Measurements from ENCODE around the gene WDR36. TPM values are rescaled to one million over a fixed set of nuclear protein-coding genes. Genes with fewer than 3 reads are reported as not detected.
"Not testable (repeated sequence)": the region's sequence is repeated elsewhere in the genome, so short reads cannot be mapped to it uniquely, and the experiment has no call there.

WDR36 gene
- total RNA-seq, 6 donors from 2014 or later = 5.8 to 29.8 (median 21.1) TPM

DNA sequence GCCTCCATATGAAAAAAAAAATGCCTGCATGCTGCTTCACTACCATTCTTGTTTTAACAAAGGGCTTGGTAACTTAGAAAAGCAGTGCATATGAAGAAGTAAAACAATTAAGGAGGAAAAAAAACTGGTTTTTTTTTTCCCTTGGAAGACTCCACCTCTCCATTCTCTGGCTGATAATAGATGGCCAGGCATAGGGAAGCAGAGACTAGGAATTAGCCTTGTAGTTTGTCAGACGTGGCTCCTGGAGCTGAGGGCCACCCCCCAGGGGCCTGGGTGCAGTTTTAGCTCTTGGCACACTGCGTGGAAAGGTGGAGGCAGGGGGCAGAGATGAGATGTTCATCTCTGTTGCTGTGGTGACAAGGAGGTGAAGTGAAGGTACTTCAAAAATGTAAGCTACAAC, 42.7 kb downstream of the WDR36 start:
- 72 to 73% methylated on average over 2 of the region's 2 CpGs for WGBS, 2 donors
- H3K27me3 ChIP-seq = no peaks in the 10 kb centered on the region
- ATAC-seq (ENCODE audit: low FRiP score in 2 of 2) = no peak
- H3K4me1 ChIP-seq = no peaks in the 10 kb centered on the region
- no peaks in the 10 kb centered on the region for H3K9me3 ChIP-seq
- H3K36me3 ChIP-seq = no peaks in the 10 kb centered on the region
- H3K27ac ChIP-seq = no peak overlapping the region
- H3K4me3 ChIP-seq = no peak overlapping the region
- TF ChIP-seq, protein P1, sequence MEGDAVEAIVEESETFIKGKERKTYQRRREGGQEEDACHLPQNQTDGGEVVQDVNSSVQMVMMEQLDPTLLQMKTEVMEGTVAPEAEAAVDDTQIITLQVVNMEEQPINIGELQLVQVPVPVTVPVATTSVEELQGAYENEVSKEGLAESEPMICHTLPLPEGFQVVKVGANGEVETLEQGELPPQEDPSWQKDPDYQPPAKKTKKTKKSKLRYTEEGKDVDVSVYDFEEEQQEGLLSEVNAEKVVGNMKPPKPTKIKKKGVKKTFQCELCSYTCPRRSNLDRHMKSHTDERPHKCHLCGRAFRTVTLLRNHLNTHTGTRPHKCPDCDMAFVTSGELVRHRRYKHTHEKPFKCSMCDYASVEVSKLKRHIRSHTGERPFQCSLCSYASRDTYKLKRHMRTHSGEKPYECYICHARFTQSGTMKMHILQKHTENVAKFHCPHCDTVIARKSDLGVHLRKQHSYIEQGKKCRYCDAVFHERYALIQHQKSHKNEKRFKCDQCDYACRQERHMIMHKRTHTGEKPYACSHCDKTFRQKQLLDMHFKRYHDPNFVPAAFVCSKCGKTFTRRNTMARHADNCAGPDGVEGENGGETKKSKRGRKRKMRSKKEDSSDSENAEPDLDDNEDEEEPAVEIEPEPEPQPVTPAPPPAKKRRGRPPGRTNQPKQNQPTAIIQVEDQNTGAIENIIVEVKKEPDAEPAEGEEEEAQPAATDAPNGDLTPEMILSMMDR (IDR thresholded peaks at IDR 0.05) = no peak
- TF ChIP-seq POLR2AphosphoS5 (IDR thresholded peaks at IDR 0.05) (no peak), EP300 (IDR thresholded peaks at IDR 0.05) (no peak), POLR2A (IDR thresholded peaks at IDR 0.05) (no peak)
- DNase-seq = no peak

DNA sequence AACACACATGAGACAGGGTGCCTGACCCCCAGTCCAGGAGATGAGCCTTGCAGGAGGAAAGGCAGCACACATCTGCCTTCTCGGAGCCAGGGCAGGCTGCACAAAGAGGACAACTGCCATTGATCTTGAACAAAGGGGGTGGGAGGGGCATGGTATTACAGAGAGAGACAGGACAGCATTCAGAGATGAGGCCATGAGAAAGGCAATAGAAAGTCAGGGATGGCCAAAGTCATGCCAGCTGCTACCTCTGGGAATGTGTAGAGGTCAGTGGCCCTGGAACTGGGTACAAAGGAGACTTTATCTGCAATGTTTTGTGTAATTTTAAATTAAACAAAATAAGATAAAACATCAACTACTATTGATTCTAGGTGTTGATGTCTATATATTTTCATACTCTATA, 43.2 kb downstream of the WDR36 start:
- H3K27ac ChIP-seq = no peak overlapping the region
- TF ChIP-seq, protein P1 (IDR thresholded peaks at IDR 0.05) = no peak
- TF ChIP-seq POLR2A (IDR thresholded peaks at IDR 0.05) (no peak), POLR2AphosphoS5 (IDR thresholded peaks at IDR 0.05) (no peak), EP300 (IDR thresholded peaks at IDR 0.05) (no peak)
- no peak overlapping the region for H3K4me3 ChIP-seq
- 80 to 89% methylated on average over 1 of the region's 1 CpG for WGBS, 2 donors
- ATAC-seq (ENCODE audit: low FRiP score in 2 of 2) = no peak
- H3K9me3 ChIP-seq = no peaks in the 10 kb centered on the region
- no peaks in the 10 kb centered on the region for H3K4me1 ChIP-seq
- no peak for DNase-seq
- no peaks in the 10 kb centered on the region for H3K27me3 ChIP-seq
- no peaks in the 10 kb centered on the region for H3K36me3 ChIP-seq

DNA sequence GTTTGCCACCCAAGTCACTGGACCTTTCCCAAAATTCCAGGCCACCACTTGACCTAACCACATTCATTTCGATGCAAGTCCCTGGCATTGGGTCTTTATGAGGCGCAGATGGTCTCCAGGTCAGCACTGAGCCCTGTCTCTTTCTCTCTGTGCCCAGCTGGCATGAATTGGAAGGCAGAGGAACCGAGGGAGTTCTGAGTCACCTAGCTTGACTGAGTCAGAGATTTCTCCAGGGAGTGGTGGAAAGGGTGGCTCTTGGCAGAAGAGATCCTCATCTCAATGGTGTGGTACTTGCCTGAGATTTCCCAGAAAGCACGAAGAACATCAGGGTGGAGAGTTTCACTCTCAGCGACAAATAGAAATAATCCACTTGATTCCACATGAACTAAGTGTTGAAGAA, 43.8 kb downstream of the WDR36 start:
- Histone ChIP-seq H3K27me3 (no peaks in the 10 kb centered on the region), H3K36me3 (no peaks in the 10 kb centered on the region), H3K9me3 (no peaks in the 10 kb centered on the region), H3K4me3 (no peak overlapping the region), H3K27ac (no peak overlapping the region), H3K4me1 (no peaks in the 10 kb centered on the region)
- WGBS, 2 donors = 91% methylated on average over 5 of the region's 5 CpGs
- DNase-seq (no peak), ATAC-seq (ENCODE audit: low FRiP score in 2 of 2) (no peak)
- no peak for TF ChIP-seq POLR2A (IDR thresholded peaks at IDR 0.05)
- TF ChIP-seq POLR2AphosphoS5 (IDR thresholded peaks at IDR 0.05) = no peak
- TF ChIP-seq EP300 (IDR thresholded peaks at IDR 0.05) = no peak

DNA sequence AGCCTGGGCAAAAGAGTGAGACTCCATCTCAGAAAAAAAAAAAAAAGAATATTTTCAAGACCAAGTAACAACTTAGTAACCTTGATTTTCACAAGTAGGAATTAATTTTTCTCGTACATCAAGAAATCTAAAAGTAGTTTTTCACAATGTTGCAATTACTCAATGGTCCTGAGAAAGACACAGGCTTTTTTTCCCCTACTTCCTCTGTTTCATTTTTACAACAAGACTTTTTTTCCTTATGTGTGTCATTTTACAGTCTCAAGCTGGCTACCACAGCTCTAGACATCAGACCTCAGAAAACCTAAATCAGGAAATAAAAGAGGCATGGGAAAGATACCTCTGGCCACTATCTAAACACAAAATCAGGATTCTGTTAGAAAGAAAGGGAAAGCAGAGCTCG, 45.9 kb downstream of the WDR36 start:
- TF ChIP-seq, protein P1 (IDR thresholded peaks at IDR 0.05) = no peak
- TF ChIP-seq POLR2A (IDR thresholded peaks at IDR 0.05) = no peak
- TF ChIP-seq POLR2AphosphoS5 (IDR thresholded peaks at IDR 0.05) = no peak
- TF ChIP-seq EP300 (IDR thresholded peaks at IDR 0.05) = no peak
- Histone ChIP-seq H3K27ac (no peak overlapping the region), H3K36me3 (no peaks in the 10 kb centered on the region), H3K27me3 (no peaks in the 10 kb centered on the region), H3K4me1 (no peaks in the 10 kb centered on the region), H3K9me3 (no peaks in the 10 kb centered on the region), H3K4me3 (no peak overlapping the region)
- 41 to 64% methylated on average over 2 of the region's 2 CpGs for WGBS, 2 donors
- ATAC-seq (ENCODE audit: low FRiP score in 2 of 2) (no peak), DNase-seq (no peak)

DNA sequence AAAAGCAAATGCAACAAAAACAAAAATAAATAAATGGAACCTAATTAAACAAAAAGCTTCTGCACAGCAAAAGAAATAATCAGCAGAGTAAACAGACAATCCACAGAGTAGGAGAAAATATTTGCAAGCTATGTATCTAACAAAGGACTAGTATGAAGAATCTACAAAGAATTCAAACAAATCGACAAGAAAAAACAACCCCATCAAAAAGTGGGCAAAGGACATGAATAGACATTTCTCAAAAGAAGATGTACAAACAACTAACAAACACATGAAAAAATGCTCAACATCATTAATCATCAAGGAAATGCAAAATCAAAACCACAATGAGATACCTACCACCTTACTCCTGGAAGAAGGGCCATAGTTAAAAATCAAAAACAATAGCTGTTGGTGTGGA, 49.3 kb downstream of the WDR36 start:
- ATAC-seq (ENCODE audit: low FRiP score in 2 of 2); H3K9me3 ChIP-seq; H3K4me3 ChIP-seq; H3K27me3 ChIP-seq; DNase-seq; H3K36me3 ChIP-seq; H3K4me1 ChIP-seq; H3K27ac ChIP-seq: not testable (repeated sequence)
- WGBS, 2 donors = 90 to 100% methylated on average over 1 of the region's 1 CpG

DNA sequence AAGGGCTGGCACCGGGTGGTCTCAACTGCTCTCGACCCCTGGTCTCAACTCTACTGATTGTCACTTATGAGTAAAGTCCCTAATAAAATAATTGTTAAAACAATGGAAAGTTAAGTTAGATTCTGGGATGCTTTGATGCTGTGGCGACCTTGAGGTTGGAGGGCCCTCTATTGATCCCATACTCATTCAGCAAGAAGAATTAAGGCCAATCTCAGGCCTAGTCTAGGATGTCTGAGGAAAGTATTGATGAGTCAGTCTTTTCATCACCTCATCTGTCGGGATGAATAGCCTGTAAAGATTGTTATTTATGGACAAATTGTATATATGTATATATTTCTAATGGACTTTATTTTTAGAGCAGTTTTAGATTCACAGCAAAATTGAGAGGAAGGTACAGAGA, 50.8 kb downstream of the WDR36 start:
- no peaks in the 10 kb centered on the region for H3K9me3 ChIP-seq
- no peak overlapping the region for H3K27ac ChIP-seq
- H3K4me3 ChIP-seq = no peak overlapping the region
- WGBS, 2 donors = 85 to 91% methylated on average over 4 of the region's 4 CpGs
- no peak for ATAC-seq (ENCODE audit: low FRiP score in 2 of 2)
- H3K36me3 ChIP-seq = no peaks in the 10 kb centered on the region
- no peaks in the 10 kb centered on the region for H3K4me1 ChIP-seq
- no peak for TF ChIP-seq POLR2AphosphoS5 (IDR thresholded peaks at IDR 0.05)
- TF ChIP-seq EP300 (IDR thresholded peaks at IDR 0.05) = no peak
- no peak for TF ChIP-seq POLR2A (IDR thresholded peaks at IDR 0.05)
- TF ChIP-seq, protein P1 (IDR thresholded peaks at IDR 0.05) = no peak
- H3K27me3 ChIP-seq = no peaks in the 10 kb centered on the region
- DNase-seq = no peak

All from upper lobe of left lung (tissue), 6 donors.